Ishikawa (cell line): ENCODE measurements around the gene INPP4B.

ENCODE experiments used
- CEBPB ChIP-seq: IDR thresholded peaks from 2 replicates; pipeline ENCODE4 v1.6.1; 2012
- CREB1 ChIP-seq: IDR thresholded peaks from 2 replicates; pipeline ENCODE4 v1.6.1; 2012; ENCODE audit warnings: low read depth
- EGR1 ChIP-seq: IDR thresholded peaks from 2 replicates; pipeline ENCODE4 v1.6.1; 2012
- EP300 ChIP-seq: IDR thresholded peaks from 2 replicates; pipeline ENCODE4 v1.6.1; 2012; ENCODE audit warnings: borderline replicate concordance
- FOXM1 ChIP-seq: IDR thresholded peaks from 2 replicates; pipeline ENCODE4 v1.6.1; 2012; ENCODE audit warnings: low read depth, borderline replicate concordance
- MAX ChIP-seq: IDR thresholded peaks from 2 replicates; pipeline ENCODE4 v1.6.1; 2012
- NFIC ChIP-seq: IDR thresholded peaks from 2 replicates; pipeline ENCODE4 v1.6.1; 2012
- RAD21 ChIP-seq: IDR thresholded peaks from 2 replicates; pipeline ENCODE4 v1.6.1; 2012; ENCODE audit warnings: low read depth
- TAF1 ChIP-seq: IDR thresholded peaks from 2 replicates; pipeline ENCODE4 v1.6.1; 2012; ENCODE audit warnings: low read depth, mild to moderate bottlenecking
- TCF12 ChIP-seq: IDR thresholded peaks from 2 replicates; pipeline ENCODE4 v1.6.1; 2012; ENCODE audit warnings: low read depth
- TEAD4 ChIP-seq: IDR thresholded peaks from 2 replicates; pipeline ENCODE4 v1.6.1; 2012
- YY1 ChIP-seq: IDR thresholded peaks from 2 replicates; pipeline ENCODE4 v1.6.1; 2012; ENCODE audit warnings: low read depth
- ZBTB7A ChIP-seq: IDR thresholded peaks from 2 replicates; pipeline ENCODE4 v1.6.1; 2012; ENCODE audit warnings: low read depth
- TF ChIP-seq, protein P1 (sequence below): IDR thresholded peaks from 2 replicates; pipeline ENCODE4 v1.6.1; 2012
- TF ChIP-seq, protein P2 (sequence below): IDR thresholded peaks from 2 replicates; pipeline ENCODE4 v1.6.1; 2012; ENCODE audit warnings: low read depth, mild to moderate bottlenecking

INPP4B gene

GRCh38 chr4:142311916-142312315 lies 534.2 kb downstream of the INPP4B start:
- TF ChIP-seq TCF12, result no peak
- TF ChIP-seq ZBTB7A, result no peak
- TF ChIP-seq FOXM1, result no peak
- no peak for TF ChIP-seq CEBPB
- TF ChIP-seq YY1, result no peak
- TF ChIP-seq NFIC, result no peak
- TF ChIP-seq EP300, result no peak
- TF ChIP-seq CREB1, result no peak
- TF ChIP-seq RAD21, result no peak
- TF ChIP-seq, protein P1, sequence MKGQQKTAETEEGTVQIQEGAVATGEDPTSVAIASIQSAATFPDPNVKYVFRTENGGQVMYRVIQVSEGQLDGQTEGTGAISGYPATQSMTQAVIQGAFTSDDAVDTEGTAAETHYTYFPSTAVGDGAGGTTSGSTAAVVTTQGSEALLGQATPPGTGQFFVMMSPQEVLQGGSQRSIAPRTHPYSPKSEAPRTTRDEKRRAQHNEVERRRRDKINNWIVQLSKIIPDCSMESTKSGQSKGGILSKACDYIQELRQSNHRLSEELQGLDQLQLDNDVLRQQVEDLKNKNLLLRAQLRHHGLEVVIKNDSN, result no peak
- no peak for TF ChIP-seq TEAD4
- TF ChIP-seq, protein P2, sequence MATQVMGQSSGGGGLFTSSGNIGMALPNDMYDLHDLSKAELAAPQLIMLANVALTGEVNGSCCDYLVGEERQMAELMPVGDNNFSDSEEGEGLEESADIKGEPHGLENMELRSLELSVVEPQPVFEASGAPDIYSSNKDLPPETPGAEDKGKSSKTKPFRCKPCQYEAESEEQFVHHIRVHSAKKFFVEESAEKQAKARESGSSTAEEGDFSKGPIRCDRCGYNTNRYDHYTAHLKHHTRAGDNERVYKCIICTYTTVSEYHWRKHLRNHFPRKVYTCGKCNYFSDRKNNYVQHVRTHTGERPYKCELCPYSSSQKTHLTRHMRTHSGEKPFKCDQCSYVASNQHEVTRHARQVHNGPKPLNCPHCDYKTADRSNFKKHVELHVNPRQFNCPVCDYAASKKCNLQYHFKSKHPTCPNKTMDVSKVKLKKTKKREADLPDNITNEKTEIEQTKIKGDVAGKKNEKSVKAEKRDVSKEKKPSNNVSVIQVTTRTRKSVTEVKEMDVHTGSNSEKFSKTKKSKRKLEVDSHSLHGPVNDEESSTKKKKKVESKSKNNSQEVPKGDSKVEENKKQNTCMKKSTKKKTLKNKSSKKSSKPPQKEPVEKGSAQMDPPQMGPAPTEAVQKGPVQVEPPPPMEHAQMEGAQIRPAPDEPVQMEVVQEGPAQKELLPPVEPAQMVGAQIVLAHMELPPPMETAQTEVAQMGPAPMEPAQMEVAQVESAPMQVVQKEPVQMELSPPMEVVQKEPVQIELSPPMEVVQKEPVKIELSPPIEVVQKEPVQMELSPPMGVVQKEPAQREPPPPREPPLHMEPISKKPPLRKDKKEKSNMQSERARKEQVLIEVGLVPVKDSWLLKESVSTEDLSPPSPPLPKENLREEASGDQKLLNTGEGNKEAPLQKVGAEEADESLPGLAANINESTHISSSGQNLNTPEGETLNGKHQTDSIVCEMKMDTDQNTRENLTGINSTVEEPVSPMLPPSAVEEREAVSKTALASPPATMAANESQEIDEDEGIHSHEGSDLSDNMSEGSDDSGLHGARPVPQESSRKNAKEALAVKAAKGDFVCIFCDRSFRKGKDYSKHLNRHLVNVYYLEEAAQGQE, result no peak
- TF ChIP-seq MAX, result no peak
- no peak for TF ChIP-seq TAF1
- TF ChIP-seq EGR1, result no peak

GRCh38 chr4:142309772-142310171 lies 536.3 kb downstream of the INPP4B start:
- no peak for TF ChIP-seq RAD21
- TF ChIP-seq MAX, result no peak
- no peak for TF ChIP-seq TAF1
- TF ChIP-seq EP300, result no peak
- no peak for TF ChIP-seq CEBPB
- TF ChIP-seq ZBTB7A, result no peak
- no peak for TF ChIP-seq NFIC
- TF ChIP-seq YY1, result no peak
- TF ChIP-seq TCF12, result no peak
- no peak for TF ChIP-seq TEAD4
- TF ChIP-seq, protein P2, result no peak
- no peak for TF ChIP-seq EGR1
- TF ChIP-seq, protein P1, result no peak
- TF ChIP-seq FOXM1, result no peak
- no peak for TF ChIP-seq CREB1

DNA sequence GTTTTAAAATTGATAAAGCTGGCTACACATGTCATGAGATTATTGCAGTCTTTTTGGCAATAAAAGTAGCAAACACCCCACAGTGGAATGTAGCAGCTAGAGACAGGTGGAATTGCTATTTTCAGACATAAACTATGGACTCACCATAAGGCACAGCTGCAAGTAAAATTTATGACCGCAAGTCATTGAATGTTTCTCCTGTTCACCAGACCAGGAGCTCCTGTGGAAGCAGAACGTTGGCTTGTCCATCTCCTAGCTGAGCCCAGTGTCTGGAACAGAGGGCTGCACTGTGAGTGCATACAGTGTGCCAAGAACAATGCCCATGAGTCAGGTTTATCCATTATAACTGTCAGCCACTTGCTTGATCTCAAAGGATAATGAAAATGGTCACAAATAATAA lies 538.2 kb downstream of the INPP4B start:
- peak; percentile 88 for TF ChIP-seq TCF12
- TF ChIP-seq EP300, result peak; percentile 78
- TF ChIP-seq TEAD4, result peak; percentile 56
- peak; percentile 73 for TF ChIP-seq NFIC
- 0 out of 2 replicates have a peak, but pooled peaks have one; percentile 10 for TF ChIP-seq MAX
- no peak for TF ChIP-seq RAD21
- no peak for TF ChIP-seq ZBTB7A

- TF ChIP-seq YY1, result no peak
- no peak for TF ChIP-seq CREB1
- no peak for TF ChIP-seq MAX
- TF ChIP-seq TEAD4, result no peak
- TF ChIP-seq, protein P1, result no peak
- TF ChIP-seq NFIC, result no peak
- TF ChIP-seq EP300, result no peak
- TF ChIP-seq FOXM1, result no peak
- TF ChIP-seq ZBTB7A, result no peak
- TF ChIP-seq RAD21, result no peak
- no peak for TF ChIP-seq CEBPB
- no peak for TF ChIP-seq TAF1
- TF ChIP-seq TCF12, result no peak
Observed at GRCh38 chr4:142297313-142297712, 548.8 kb downstream of the INPP4B start.

GRCh38 chr4:142293536-142293935 lies 552.6 kb downstream of the INPP4B start:
- TF ChIP-seq FOXM1 (no peak), ZBTB7A (no peak), TEAD4 (no peak), TAF1 (no peak), EGR1 (no peak), CEBPB (no peak), NFIC (no peak), RAD21 (no peak), YY1 (no peak), TCF12 (no peak), EP300 (no peak), CREB1 (no peak), MAX (no peak)
- TF ChIP-seq, protein P2, result no peak
- TF ChIP-seq, protein P1, result no peak
